ENCODE measurements around the gene ATP10A. TPM values are rescaled to one million over a fixed set of nuclear protein-coding genes. Genes with fewer than 3 reads are reported as not detected.

ATP10A gene
- total RNA-seq, 1 experiment from 2014 or later: 3.9 TPM

GRCh38 chr15:25900901-25901300, 37.8 kb upstream of the ATP10A start:
- H4K8ac ChIP-seq (replicated peaks; ENCODE audit: insufficient read length, low read depth, low read length): no peak overlapping the region
- no peaks in the 10 kb centered on the region for H3K4me1 Mint-ChIP-seq
- H3K56ac ChIP-seq (ENCODE audit: insufficient read length, low read depth, low read length): no peak overlapping the region
- H3K4me1 ChIP-seq (ENCODE audit: insufficient read depth, low read length): no peaks in the 10 kb centered on the region
- no peak overlapping the region for H3K23ac ChIP-seq (ENCODE audit: insufficient read length, low read depth, low read length)
- no peak overlapping the region for H4K5ac ChIP-seq (ENCODE audit: insufficient read length, low read depth, low read length)
- no peak overlapping the region for H3K18ac ChIP-seq (ENCODE audit: insufficient read length, low read depth, low read length)
- no peak overlapping the region for H2BK15ac ChIP-seq (ENCODE audit: low read depth, low read length)
- no peak for DNase-seq
- H3K27me3 Mint-ChIP-seq (ENCODE audit: low read depth): no peaks in the 10 kb centered on the region
- H3K79me1 ChIP-seq (ENCODE audit: insufficient read depth, low read depth, low read length, poor library complexity, severe bottlenecking): no peaks in the 10 kb centered on the region
- no peak overlapping the region for H3K27ac ChIP-seq (ENCODE audit: insufficient read length, low read depth, low read length)
- no peaks in the 10 kb centered on the region for H3K23me2 ChIP-seq (ENCODE audit: insufficient read length, low read depth, low read length, poor library complexity, severe bottlenecking)
- no peak overlapping the region for H2AFZ ChIP-seq (ENCODE audit: low read length)
- no peak overlapping the region for H2BK5ac ChIP-seq (ENCODE audit: insufficient read length, low read length)
- no peaks in the 10 kb centered on the region for H3K27me3 ChIP-seq (ENCODE audit: insufficient read depth, low read length)
- H4K91ac ChIP-seq (ENCODE audit: insufficient read length, low read depth, low read length): no peak overlapping the region
- no peak for TF ChIP-seq CTCF (conservative IDR thresholded peaks at IDR 0.05)
- no peaks in the 10 kb centered on the region for H3K36me3 Mint-ChIP-seq (ENCODE audit: insufficient read depth in 1 of 3, low read depth in 3 of 3)
- no peak overlapping the region for H3T11ph ChIP-seq (ENCODE audit: low read length)
- H3K9me3 Mint-ChIP-seq: no peaks in the 10 kb centered on the region
- no peak overlapping the region for H3K4me2 ChIP-seq (ENCODE audit: insufficient read depth, insufficient read length, low read length)
- H3K27ac Mint-ChIP-seq: no peak overlapping the region
- H3K9me3 ChIP-seq (ENCODE audit: control insufficient read depth, low read depth, low read length): no peaks in the 10 kb centered on the region
- H4K20me1 ChIP-seq (ENCODE audit: control insufficient read depth, insufficient read depth, insufficient read length): no peaks in the 10 kb centered on the region
- no peak overlapping the region for H2BK12ac ChIP-seq (ENCODE audit: insufficient read length, low read depth, low read length)
- no CpG with 5 or more reads among the region's 5 CpGs for WGBS (ENCODE audit: extremely low coverage, insufficient read length, low lambda C conversion rate)
- H2AK5ac ChIP-seq (ENCODE audit: insufficient read length, low read length): no peak overlapping the region
- H3K14ac ChIP-seq (ENCODE audit: insufficient read depth, low read length): no peak overlapping the region; the same call in 1 of the 2 replicates
- no peak overlapping the region for H3K4ac ChIP-seq (ENCODE audit: low read depth, low read length)
- H3K79me2 ChIP-seq (ENCODE audit: insufficient read depth, low read length): no peaks in the 10 kb centered on the region
- no peak overlapping the region for H3K4me3 Mint-ChIP-seq
- H2BK20ac ChIP-seq (ENCODE audit: low read depth, low read length, poor library complexity, severe bottlenecking): no peak overlapping the region
- no peak overlapping the region for H2BK120ac ChIP-seq (ENCODE audit: low read depth, low read length, poor library complexity, severe bottlenecking)
- no peak overlapping the region for H3K9ac ChIP-seq (ENCODE audit: extremely low read depth, insufficient read length, low read length)
